ENCODE data around the gene LSMEM2.
"Not testable (repeated sequence)": the region's sequence is repeated elsewhere in the genome, so short reads cannot be mapped to it uniquely, and the experiment has no call there.

LSMEM2 gene

DNA sequence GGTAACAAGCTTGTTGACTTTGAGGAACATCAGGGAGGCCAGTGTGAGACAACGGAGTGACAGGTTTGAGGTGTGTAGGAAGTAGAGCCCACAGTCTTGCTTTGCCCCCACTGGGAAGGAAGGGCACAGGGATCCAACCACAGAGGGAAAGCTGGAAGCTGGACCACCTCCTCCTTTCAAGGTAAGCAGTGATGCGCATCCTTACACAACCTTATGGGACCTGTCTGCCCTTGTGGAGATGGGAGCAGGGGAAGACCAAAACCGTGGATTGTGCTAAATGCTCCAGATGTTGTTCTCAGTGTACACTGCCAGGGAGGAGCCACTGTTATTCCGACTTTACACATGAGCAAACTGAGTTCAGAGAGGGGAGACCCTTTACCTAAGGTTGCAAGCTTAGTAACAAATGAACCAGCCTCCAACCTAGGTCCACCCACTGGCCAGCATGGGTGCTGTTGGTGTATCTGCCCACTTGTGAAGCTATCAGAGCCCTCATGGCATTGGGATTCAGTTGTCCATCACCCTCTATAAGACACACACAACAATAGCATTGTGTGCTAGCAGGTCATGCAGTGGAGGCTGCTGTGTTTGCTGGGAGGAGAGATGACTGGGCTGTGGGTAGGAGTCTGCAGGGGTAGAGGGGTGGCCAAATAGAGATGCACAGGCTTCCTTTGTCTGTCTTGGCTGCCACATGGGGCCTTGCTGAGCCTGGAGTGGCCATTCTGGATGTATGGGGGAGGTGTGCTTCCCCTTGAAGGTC, 586 bp upstream of the LSMEM2 start:
- DNase-seq (ENCODE audit: low read depth): no peak

DNA sequence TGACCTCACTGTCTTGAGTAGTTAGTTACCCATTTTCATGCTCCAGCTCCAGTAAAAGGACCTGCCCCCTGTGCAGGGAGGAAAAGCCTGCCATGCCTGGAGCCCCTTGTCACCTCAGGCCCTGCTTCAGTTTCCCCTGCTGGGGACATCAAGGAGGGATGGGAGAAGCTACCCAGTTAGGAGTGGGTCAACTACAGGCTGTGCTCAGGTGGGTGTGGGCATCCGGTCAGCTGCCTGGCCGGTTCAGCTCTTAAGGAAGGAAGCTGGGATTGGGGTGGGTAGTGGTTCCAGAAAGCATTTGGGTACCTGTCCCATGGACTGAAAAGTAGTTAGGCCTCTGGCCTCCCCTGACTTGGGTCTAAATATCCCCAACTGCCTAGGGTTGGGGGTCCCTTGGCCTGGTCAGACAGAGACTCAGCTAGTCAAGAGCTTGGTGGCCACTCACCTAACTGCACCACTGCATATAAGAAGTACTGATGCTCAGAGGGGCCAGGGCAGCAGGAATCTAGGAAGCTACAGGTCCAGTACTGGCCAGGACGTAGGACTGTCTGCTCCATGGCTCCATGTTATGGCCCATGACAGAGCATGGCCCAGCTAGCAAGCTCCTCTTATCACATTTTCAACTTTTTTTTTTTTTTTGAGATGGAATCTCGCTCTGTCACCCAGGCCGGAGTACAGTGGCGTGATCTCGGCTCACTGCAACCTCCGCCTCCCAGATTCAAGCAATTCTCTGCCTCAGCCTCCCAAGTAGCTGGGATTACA, 549 bp downstream of the LSMEM2 start:
- no peak for DNase-seq (ENCODE audit: low read depth)

DNA sequence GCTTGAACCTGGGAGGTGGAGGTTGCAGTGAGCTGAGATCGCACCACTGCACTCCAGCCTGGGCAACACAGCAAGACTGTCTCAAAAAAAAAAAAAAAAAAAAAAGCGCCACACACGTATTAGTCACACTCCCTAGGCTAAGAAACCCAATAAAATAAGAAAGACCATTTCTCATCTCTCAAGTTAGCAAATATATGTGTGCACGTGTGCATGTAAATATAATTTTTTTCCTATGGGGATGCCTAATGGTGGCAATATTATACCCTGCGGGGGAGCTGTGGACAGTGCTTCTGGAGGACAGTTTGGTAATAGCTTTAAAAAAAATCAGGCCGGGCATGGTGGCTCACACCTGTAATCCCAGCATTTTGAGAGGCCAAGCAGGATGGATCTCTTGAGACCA, 5.2 kb downstream of the LSMEM2 start:
- DNase-seq (ENCODE audit: low read depth): not testable (repeated sequence)

DNA sequence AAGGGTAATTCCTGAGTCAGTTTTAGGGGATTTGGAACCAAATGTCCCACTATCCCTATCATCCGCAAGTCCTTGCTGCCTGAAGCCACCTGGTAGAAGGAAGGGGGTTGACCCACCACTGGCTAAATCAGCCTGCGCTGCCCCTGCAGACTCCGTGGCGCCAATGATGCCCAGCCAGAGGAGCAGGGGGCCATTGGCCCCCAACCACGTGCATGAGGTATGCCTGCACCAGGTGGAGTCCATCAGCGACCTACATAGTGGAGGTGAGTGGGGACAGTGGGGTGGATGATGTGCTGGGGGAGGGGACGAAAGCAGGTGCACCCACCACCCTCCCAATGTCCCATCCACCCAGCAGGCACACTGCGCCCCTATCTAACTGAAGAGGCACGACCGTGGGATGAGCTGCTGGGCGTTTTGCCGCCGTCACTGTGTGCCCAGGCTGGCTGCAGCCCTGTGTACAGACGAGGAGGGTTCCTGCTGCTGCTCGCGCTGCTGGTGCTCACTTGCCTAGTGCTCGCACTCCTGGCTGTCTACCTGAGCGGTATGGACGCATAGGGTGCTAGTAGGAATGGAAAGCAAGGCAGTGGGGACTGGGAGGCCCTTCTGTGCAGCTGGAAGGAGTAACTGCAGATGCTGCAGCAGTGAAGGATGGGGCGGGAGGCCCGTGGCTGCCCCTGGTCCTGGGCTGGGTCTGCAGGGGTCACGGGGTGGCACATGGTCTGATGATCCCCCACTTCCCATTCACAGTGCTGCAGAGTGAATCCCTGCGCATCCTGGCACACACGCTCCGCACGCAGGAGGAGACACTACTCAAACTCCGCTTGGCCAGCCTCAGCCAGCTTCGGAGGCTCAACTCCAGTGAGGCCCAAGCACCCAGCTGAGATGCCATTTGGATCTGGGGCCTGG, 7.7 kb downstream of the LSMEM2 start:
- DNase-seq (ENCODE audit: low read depth): no peak

DNA sequence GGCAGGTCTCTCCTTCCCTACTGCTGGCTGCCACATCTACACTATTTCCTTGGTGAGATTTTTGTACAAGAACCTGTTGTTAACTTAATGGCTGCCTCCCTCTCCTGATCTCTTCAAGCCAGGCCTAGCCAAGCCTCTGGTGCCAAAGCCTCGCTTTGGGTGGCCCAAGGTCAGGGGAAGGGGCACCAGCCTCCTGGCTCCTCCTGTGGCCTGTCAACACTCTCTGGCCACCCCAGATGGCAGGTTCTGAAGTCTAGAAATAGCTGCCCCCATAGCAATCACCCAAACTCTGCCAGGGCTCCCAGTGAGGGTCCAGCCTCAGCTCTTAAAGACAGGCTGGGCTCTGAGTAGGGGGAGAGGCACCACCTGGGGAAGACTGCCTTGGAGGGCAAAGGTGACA, 8.4 kb downstream of the LSMEM2 start:
- no peak for DNase-seq (ENCODE audit: low read depth)

DNA sequence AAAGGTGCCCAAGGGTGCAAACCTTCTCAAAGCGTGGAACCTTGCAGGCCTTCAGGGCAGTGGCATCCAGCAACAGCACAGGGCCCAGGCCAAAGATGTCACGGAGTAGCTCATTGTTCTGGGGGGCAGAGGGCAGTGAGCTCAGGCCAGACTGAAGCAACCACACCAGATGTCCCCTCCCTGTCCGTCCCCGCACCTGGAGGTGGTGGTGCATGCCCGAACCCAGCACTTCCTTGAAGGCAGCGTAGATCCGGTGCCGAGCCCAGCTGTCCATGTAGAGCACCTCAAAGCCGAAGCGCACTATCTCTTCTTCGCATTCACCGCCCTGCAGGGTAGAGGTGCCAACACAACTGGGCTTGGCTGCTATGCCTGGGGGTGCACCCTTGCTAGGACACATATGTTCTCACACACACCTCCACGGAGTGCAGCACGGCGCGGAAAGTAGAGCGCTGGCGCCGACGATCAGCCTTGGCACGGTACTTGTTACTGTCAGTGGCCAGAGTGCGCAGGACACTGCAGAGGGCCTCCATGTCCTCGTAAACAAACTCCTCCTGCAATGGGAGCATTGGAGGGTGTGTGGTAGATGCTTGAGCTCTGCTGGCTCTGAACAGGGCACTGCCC, 9.6 kb downstream of the LSMEM2 start:
- DNase-seq (ENCODE audit: low read depth): no peak

DNA sequence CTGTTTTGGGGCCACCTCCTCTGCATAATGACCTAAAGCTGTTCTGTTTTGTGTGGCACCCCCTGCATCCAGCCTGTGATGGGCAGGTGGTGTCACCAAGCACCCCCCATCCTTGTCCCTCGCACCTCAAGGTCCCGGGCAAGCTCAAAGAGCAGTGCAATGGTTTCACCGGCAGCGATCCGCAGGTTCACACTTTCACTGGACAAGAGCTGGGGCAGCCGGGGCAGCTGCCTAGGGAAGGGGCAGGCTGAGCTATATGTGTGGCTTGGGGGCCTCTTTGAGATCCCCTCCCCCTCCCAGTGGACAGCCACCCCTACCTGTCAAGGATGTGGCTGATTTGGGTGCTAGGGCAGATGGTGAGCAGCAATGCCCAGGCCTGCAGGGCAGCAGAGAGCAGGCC, 10.2 kb downstream of the LSMEM2 start:
- no peak for DNase-seq (ENCODE audit: low read depth)

DNA sequence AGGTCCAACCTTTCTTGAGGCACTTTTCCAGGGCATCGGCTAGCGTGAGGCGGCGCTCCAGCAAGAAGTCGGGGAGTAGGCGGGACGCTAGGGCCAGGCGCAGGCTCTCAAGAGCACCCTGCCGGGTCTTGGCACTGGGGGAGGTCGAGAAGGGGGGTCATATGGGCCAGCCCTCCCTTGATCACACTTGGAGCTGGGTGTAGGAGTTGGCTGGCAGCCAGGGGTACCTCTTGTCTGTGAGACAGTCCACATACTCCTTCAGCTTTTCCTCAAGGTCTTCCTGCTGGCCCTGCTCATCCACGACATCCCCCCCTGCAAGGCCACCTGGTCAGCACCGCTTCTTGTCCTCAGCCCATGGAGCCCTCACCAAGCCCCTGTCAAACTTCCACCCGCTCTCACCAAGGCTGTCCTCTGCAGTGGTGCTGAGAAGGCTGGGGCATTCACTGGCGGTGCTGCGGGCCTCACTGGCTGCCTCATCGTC, 11.3 kb downstream of the LSMEM2 start:
- no peak for DNase-seq (ENCODE audit: low read depth)

DNA sequence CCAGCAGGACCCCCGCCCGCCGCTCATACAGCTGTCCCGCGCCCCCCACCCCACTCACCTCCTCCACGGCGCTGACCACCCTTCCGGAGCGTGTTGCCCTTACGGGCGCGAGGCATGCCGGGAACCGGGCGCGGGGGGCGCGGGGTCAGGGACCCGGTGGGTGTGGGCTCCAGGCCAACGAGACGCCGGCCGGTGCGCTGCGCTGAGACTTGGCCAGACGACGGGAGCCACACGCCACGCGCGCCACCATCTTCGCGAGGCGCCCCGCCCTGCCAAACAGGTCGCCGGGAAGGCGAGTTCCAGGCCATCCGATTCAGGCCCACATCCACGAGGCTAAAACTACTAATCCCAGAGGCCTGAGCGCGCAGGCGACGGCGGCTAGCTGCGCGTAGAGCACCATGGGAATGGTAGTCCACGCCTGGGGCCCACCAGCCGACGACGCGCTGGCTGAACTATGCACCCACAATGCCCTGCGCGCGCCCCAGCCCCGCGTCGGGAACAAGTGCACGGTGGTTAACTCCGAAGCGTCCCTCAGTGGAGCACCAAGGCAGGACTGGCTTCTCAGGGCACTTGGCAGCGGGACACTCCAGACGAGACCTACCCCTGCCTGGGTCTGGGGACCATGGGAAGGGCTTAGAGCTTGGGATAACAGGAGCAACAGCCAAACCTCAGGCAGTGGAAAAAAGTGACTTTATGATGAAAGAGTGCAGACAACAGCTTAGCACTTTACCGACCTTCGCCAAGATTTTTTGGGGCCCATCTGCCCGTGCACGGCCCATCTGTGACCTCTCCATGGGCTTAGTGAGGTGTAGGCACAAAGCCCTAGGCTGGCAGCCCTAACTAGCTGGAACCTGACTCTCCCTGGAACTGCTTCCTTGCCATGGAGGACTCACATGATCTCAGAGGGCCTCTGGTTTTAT, 13.5 kb downstream of the LSMEM2 start, which contains the start of gene IFRD2:
Gene IFRD2 (minus strand): TSS at position 271 of the 920 bp plus-strand sequence. CDS start 155 bp downstream, at position 116.
- peak; percentile 84 for DNase-seq (ENCODE audit: low read depth)

DNA sequence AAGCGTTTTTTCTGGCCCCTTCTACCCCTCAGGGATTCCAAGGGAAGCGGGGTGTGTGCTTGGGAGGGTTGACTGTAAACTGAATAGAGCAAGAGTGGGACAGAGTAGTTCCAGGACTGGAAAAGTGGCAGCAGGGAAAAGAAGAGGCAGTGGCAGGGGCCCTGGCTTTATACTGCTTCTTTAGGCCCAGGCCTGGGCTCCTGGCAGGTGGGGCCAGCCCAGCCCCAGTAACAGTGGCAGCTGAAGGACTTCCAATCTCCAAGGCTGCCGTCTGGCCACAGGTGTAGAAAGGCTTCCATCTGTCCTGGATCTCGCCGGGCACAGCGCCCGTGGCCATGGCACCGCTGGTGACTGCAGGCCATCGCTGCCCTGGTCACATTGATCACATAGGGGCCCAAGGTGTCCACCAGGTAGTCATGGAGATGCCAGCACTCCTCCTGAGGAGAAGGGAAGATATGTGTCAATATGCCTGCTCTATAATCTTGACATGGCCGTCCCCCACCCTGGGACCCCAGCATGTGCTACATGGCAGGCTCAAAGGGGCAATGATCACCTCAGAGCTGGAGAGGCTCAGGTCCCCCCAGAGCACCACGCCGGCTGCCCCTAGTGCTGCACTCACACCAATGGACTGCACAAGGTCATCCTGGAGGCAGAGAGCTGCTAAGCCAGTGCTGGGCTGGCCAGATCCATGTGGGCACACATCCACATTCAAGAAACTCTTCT, 14.4 kb downstream of the LSMEM2 start:
- no peak for DNase-seq (ENCODE audit: low read depth)

DNA sequence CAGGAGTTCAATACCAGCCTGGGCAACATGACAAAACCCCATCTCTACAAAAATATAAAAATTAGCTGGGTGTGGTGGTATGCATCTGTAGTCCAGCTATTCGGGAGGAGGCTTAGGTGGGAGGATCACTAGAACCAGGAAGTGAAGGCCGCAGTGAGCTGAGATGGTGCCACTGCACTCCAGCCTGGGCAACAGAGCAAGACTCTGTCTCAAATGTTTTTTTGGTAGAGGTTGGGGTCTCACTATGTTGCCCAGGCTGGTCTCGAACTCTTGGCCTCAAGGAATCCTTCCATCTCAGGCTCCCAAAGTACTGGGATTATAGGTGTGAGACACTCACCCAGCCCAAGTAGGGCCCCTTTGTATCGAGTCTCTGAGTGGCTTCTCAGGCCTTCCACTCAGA, 15.2 kb downstream of the LSMEM2 start:
- no peak for DNase-seq (ENCODE audit: low read depth)

DNA sequence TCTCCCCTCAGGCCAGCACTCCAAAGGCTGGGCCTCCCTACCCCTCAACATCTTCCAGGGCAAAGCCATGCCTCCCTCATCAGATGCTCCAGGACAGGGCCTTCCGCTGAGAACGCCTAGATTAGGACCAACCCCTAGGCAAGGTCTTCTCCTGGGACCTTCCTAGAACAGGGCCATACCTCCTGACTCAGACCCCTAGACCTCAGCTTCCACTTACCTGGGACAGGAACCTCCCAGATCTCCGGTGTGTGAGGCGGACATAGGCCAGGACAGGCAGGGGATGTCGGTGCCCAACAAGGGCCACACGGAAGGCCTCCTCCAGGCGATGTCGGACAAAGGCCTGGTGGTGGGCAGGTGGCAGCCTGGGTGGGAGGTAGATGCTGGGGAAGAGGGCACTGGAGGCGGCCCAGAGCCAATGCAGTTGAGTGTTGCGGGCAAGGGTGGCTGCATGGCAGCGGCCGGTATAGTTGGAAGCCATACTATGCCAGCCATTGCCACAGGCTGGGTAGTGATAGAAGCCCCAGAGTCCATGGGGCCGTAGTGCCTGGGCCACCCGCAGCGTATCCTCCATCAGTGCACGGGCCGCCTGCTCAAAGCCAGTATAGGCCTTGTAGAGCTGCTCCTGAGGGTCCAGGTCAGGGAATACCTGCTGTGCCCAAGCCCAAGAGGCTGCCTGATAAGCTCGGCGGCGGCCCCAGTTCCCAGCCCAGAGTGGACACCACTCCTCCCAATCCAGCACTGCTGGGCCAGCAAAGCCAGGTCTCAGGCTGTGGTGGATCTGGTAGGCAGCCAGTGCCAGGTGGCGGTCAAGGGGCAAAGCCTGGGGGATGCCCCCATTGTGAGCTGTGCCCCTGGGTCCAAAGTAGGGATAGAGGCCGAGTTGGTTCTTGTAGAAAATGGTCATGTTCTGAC, 15.9 kb downstream of the LSMEM2 start:
- no peak for DNase-seq (ENCODE audit: low read depth)

DNA sequence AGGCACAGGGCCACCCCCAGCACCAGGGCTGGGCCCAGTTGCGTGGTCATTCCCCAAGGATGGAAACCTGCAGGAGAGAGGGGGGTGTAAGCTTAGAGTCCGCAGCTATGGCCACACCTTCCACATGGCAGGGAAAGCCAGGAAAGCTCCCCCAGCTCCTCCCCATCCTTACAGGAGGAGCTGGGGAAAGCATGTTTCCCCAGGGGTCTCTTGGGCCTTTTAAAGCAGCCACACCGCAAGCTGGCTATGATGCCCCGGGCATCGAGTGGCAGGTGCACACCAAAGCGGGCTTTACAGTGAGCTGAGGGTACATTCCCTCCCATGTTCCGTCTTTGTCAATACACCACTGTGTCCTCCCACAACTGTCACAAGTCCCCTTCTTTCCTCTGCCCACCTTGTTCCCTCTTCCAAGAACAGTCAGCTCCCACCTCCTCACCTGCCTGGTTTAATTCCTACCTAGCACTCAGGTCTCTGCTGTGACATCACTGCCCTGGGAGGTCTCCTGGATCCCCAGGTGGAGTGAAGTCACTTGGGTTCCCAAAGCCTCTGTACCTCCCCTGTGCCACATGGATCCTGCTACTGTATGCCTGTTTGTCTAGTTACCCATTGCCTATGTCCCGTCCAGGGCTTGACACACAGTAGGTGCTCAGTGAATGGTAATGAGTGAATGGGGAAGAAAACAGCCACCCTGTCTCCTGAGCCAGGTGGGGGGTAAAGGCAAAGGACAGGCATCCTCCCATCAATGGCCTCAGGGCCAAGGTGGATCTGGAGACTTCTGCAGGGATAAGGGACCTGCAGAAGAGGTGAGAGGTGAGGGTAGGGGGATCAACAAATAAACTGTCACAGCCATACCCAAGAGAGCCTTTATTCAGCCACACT, 16.9 kb downstream of the LSMEM2 start:
- no peak for DNase-seq (ENCODE audit: low read depth)

DNA sequence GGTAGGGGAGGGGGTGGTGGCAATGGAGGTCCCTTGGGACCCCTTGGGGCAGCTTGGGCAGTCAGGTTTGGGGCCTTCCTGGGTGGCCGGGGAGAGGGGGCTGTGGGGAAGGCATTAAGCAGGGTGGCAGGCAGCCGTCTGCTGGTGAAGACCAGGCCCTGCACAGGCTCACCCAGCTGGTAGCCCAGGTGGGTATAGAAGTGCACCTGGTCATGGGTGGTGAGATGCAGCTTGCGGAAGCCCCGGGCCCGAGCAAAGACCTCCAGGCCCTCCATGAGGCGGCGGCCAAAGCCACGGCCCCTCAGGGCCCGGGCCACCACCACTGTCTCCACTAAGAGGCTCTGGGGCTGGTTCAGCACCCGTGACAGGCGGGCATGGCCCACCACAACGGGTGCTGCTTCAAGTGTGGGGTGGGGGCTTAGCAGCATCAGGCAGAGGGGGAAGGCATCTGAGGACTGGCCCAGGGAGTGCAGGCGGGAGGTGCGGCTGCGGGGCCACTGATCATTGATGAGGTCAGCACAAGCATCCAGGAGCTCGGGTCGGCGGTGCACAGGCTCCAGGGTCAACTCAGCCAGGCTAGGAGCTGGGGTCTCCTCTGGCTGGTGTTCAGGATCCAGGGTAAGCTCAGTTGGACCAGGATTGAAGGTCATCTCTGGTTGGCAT, 18.0 kb downstream of the LSMEM2 start:
- no peak for DNase-seq (ENCODE audit: low read depth)

DNA sequence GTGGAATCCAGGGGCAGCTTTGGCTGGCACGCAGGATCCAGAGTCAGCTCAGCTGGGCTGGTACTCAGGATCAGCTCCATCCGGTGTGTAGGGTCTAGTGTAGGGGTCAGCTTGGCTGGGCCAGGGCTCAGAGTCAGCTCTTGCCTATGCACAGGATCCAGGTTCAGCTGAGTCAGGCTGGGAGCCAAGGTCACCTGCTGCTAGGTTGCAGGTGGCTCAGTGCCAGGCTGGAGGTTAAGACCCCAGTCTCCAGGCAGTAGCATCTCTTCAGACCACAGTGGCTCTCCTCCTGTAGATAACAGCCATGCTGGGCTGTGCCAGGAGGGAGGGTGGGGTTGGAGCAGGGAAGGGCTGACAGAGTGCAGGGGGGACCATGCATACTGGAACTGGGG, 18.5 kb downstream of the LSMEM2 start:
- no peak for DNase-seq (ENCODE audit: low read depth)

DNA sequence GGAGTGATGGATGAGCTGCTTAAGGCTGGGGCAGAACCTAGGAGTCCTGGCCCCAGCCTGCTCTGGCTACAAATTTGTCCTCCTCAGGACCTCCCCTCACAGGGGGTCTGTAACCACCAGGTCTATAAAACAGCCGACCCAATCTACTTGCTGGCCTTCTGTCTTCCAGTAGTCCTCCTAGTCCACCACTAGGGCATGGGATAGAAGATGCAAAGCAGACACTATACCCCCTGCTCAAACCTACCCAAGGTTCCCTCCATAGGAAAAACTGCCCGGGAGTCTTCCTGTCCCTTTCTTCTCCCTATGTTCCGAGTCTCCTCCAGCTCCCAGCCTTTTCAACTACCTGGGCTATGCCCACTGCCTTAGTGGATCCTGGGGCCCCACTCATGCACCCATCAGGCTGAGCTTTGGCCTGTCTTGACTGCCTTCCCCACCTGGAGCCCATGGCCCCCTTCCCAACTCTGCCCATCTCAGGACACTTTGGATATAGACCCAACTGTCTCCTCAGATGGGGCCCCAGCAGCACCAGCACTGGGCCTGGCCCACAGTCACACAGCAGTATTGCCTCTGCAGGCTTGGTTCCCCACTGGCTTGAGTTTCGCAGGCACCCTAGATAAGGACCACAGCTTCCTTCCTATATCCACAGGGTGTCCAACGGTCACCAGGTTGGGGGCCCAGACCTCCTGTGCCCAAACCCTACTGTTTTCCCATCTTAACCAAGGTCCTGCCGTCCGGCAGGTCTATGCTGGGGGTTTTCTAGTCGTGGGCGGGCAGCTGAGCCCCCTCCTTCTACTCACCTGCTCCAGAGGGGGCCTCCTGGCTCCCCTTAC, 19.2 kb downstream of the LSMEM2 start:
- DNase-seq (ENCODE audit: low read depth): no peak
